Type B pancreatic cell (in vitro differentiated cells): ENCODE results near the gene FAM170B. TPM values are rescaled to one million over a fixed set of nuclear protein-coding genes. Genes with fewer than 3 reads are reported as not detected.

Experiments used
- DNase-seq: peaks from one replicate; pipeline ENCODE4 v3.0.0; 2021; ENCODE audit warnings: mixed read lengths; ENCODE audit not compliant: unreplicated experiment; ENCODE audit errors: extremely low spot score
- H3K27ac Mint-ChIP-seq: 2 replicates; pipeline ENCODE4 v1.8.0; 2021; ENCODE audit warnings: mild to moderate bottlenecking, mixed read lengths
- H3K27me3 Mint-ChIP-seq: 2 replicates; pipeline ENCODE4 v1.8.0; 2021; ENCODE audit warnings: mixed read lengths
- H3K36me3 Mint-ChIP-seq: 2 replicates; pipeline ENCODE4 v1.8.0; 2021; ENCODE audit warnings: mixed read lengths
- H3K4me1 Mint-ChIP-seq: one replicate; pipeline ENCODE4 v1.8.0; 2021; ENCODE audit warnings: mixed read lengths; ENCODE audit not compliant: unreplicated experiment
- H3K4me3 Mint-ChIP-seq: 2 replicates; pipeline ENCODE4 v1.8.0; 2021; ENCODE audit warnings: mild to moderate bottlenecking, mixed read lengths
- H3K9me3 Mint-ChIP-seq: 2 replicates; pipeline ENCODE4 v1.8.0; 2021; ENCODE audit warnings: mixed read lengths
- CTCF ChIP-seq: fragments of 200-600 bp; sonication (generic); conservative IDR thresholded peaks from 2 replicates; pipeline ENCODE4 v1.5.0; 2021; ENCODE audit warnings: antibody characterized with exemption, mild to moderate bottlenecking
- long read RNA-seq: library from polyadenylated mRNA; unstranded; transcript quantifications from one replicate; pipeline ENCODE4 v2.0.0, GENCODE V29; 2020
- total RNA-seq: library from RNA; stranded (reverse); gene quantifications from 2 replicates; pipeline ENCODE4 v1.2.1, GENCODE V29; 2021; ENCODE audit warnings: low replicate concordance

The FAM170B gene
- not detected in 2 replicates for total RNA-seq
- long read RNA-seq = 0 reads

- H3K27ac Mint-ChIP-seq = no peak within 1 kb of the TSS
- H3K9me3 Mint-ChIP-seq = peaks cover 4% of the 10 kb centered on the region
- no peaks in the 10 kb centered on the region for H3K36me3 Mint-ChIP-seq
- H3K4me3 Mint-ChIP-seq = no peak within 1 kb of the TSS
- TF ChIP-seq CTCF = no peak
- no peak for DNase-seq
- H3K27me3 Mint-ChIP-seq = peaks cover 28% of the 10 kb centered on the region
- no peaks in the 10 kb centered on the region for H3K4me1 Mint-ChIP-seq
Observed at GRCh38 chr10:49133706-49134248, at the start of gene FAM170B. TSS of gene FAM170B (minus strand) at chr10:49134021. CDS start at chr10:49133918, 103 bp downstream.

GRCh38 chr10:49182776-49183175, 49.0 kb upstream of the FAM170B start:
- H3K4me3 Mint-ChIP-seq = no peak overlapping the region
- H3K4me1 Mint-ChIP-seq = no peaks in the 10 kb centered on the region
- no peak overlapping the region for H3K27ac Mint-ChIP-seq
- H3K27me3 Mint-ChIP-seq = peaks cover 3% of the 10 kb centered on the region
- no peak for DNase-seq
- TF ChIP-seq CTCF = no peak
- H3K36me3 Mint-ChIP-seq = no peaks in the 10 kb centered on the region
- no peaks in the 10 kb centered on the region for H3K9me3 Mint-ChIP-seq

DNA sequence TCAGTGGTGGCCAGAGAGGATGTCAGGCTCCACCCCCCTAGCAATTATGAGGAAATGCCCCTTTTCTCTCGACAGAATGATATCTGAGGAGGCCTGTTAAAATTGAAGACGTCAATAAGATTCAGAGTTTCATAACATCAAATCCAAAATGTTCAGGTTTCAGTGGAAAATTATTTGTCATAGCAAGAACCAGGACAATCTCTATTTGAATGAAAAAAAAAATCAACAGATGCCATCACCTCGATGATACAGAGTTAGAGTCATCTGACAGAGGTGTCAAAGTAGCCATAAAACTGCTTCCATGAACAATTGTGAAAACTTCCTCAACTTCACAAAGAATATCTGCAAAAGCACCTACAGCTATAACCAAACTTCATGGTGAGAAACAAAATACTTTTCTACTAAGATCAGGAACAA, 46.6 kb upstream of the FAM170B start:
- H3K27me3 Mint-ChIP-seq = peaks cover 6% of the 10 kb centered on the region
- no peaks in the 10 kb centered on the region for H3K9me3 Mint-ChIP-seq
- DNase-seq = no peak
- TF ChIP-seq CTCF = no peak
- no peak overlapping the region for H3K4me3 Mint-ChIP-seq
- no peaks in the 10 kb centered on the region for H3K36me3 Mint-ChIP-seq
- no peak overlapping the region for H3K27ac Mint-ChIP-seq
- peaks cover 4% of the 10 kb centered on the region for H3K4me1 Mint-ChIP-seq

- no peak for TF ChIP-seq CTCF
- no peak overlapping the region for H3K27ac Mint-ChIP-seq
- peaks cover 6% of the 10 kb centered on the region for H3K27me3 Mint-ChIP-seq
- H3K36me3 Mint-ChIP-seq = no peaks in the 10 kb centered on the region
- no peak for DNase-seq
- H3K4me3 Mint-ChIP-seq = no peak overlapping the region
- H3K4me1 Mint-ChIP-seq = peaks cover 4% of the 10 kb centered on the region
- H3K9me3 Mint-ChIP-seq = no peaks in the 10 kb centered on the region
Observed at GRCh38 chr10:49179699-49180443, 46.0 kb upstream of the FAM170B start.

DNA sequence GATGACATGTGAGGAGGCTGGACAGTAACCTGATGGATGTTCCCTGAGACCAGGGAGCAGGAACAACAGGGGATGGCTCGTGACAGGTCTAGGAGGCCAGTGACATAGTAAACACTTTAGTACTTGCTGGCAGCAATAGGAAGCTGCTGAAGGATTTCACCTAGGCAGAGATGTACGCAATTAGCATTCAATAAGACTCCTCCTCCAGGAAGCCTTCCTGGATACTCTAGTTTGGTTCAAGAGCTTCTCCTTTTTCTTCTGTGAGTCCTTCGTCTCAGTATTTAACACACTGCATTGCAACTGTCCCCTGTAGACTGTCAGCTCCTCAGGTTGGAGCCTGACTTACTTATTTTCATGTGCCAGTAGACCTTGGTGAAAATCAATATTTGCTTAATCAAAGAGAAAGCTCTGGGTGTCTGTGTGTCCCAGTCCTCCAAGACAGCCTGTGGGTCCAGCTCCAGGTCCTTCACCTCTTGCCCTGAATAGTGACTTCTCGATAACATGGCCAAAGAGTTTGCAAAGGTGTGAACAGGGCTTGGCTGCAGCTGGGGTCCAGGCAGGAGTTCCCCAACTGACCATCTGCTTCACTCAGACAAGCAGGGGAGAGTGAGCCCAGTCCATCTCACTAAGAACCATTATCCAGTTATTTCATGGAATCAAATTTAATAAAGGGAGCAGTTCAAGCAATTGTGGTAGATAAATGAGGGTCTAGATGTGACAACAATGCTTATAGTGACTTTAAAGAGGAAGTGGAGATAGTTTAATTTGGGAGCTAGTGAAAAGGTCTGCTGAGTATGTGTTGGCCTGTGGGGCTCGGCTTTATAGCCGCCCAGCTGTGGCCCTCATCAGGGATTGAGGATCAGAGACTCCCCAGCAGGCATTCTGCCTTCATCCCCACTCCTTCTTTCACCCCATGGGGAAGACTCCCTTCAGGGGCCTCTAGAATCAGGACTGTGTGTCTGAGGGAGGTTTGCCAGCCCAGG, 45.0 kb upstream of the FAM170B start:
- TF ChIP-seq CTCF = no peak
- H3K27ac Mint-ChIP-seq = no peak overlapping the region
- H3K27me3 Mint-ChIP-seq = peaks cover 6% of the 10 kb centered on the region
- no peak overlapping the region for H3K4me3 Mint-ChIP-seq
- H3K9me3 Mint-ChIP-seq = no peaks in the 10 kb centered on the region
- H3K4me1 Mint-ChIP-seq = peaks cover 4% of the 10 kb centered on the region
- no peak for DNase-seq
- H3K36me3 Mint-ChIP-seq = no peaks in the 10 kb centered on the region
